HEK293T (cell line): Measurements from ENCODE around the gene MAPK1IP1L.

Source experiments
- ARNT ChIP-seq: fragments of 450-650 bp; IDR thresholded peaks from 2 replicates; pipeline ENCODE4 v1.6.1; 2017; ENCODE audit warnings: mild to moderate bottlenecking
- ELF4 ChIP-seq: fragments of 450-650 bp; IDR thresholded peaks from 2 replicates; pipeline ENCODE4 v1.6.1; 2017; ENCODE audit warnings: antibody characterized with exemption
- FOXA1 ChIP-seq: fragments of 450-650 bp; IDR thresholded peaks from 2 replicates; pipeline ENCODE4 v1.6.1; 2016; ENCODE audit warnings: mild to moderate bottlenecking
- FOXK2 ChIP-seq: fragments of 450-650 bp; IDR thresholded peaks from 2 replicates; pipeline ENCODE4 v1.6.1; 2016; ENCODE audit warnings: mild to moderate bottlenecking
- FOXM1 ChIP-seq: fragments of 450-650 bp; IDR thresholded peaks from 2 replicates; pipeline ENCODE4 v1.6.1; 2017; ENCODE audit warnings: mild to moderate bottlenecking, borderline replicate concordance
- HDGF ChIP-seq: fragments of 450-650 bp; IDR thresholded peaks from 2 replicates; pipeline ENCODE4 v1.6.1; 2017; ENCODE audit warnings: antibody characterized with exemption, borderline replicate concordance
- LEF1 ChIP-seq: fragments of 450-650 bp; IDR thresholded peaks from 2 replicates; pipeline ENCODE4 v1.6.1; 2017; ENCODE audit warnings: mild to moderate bottlenecking, borderline replicate concordance
- NFRKB ChIP-seq: fragments of 450-650 bp; IDR thresholded peaks from 2 replicates; pipeline ENCODE4 v1.6.1; 2016; ENCODE audit warnings: mild to moderate bottlenecking, moderate library complexity
- SP1 ChIP-seq: fragments of 450-650 bp; IDR thresholded peaks from 2 replicates; pipeline ENCODE4 v1.6.1; 2017
- SUZ12 ChIP-seq: fragments of 450-650 bp; IDR thresholded peaks from 2 replicates; pipeline ENCODE4 v1.6.1; 2016; ENCODE audit warnings: mild to moderate bottlenecking
- TARDBP ChIP-seq: fragments of 450-650 bp; IDR thresholded peaks from 2 replicates; pipeline ENCODE4 v1.6.1; 2016
- ZNF384 ChIP-seq: fragments of 450-650 bp; IDR thresholded peaks from 2 replicates; pipeline ENCODE4 v1.6.1; 2016

DNA sequence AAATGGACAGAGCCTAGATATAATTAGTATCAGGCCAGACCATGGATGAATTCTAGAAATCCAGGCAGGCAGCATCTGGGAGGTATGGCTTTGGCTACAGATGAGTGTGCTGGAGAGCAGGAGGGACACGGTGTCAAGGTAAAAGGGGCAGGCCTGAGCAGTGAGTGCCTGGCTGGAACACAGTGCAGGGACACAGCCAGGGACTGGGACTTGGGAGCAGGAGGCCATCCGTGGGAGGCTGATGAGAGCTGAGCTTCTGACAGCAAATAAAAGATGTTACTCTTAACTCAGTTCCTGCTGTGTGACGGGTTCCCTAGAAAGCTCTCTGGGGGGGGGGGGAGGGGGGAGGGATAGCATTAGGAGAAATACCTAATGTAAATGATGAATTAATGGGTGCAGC, 64.0 kb downstream of the MAPK1IP1L start:
- TF ChIP-seq LEF1: no peak
- no peak for TF ChIP-seq SUZ12
- TF ChIP-seq ELF4: no peak
- no peak for TF ChIP-seq ARNT
- TF ChIP-seq HDGF: no peak
- TF ChIP-seq TARDBP: no peak
- TF ChIP-seq FOXK2: no peak
- TF ChIP-seq SP1: no peak
- TF ChIP-seq FOXA1: no peak
- no peak for TF ChIP-seq ZNF384
- TF ChIP-seq NFRKB: no peak
- TF ChIP-seq FOXM1: no peak
